GM19023 (cell line): ENCODE data around the gene OR10G4.
"Not testable (repeated sequence)": the region's sequence is repeated elsewhere in the genome, so short reads cannot be mapped to it uniquely, and the experiment has no call there.

Source experiments
- ATAC-seq: cut with Tn5 transposase; IDR thresholded peaks from one replicate; pipeline ENCODE4 v1.9.1; 2021; ENCODE audit warnings: mild to moderate bottlenecking, moderate library complexity; ENCODE audit not compliant: unreplicated experiment

Gene OR10G4

GRCh38 chr11:124012697-124013096 lies at the start of gene OR10G4:
TSS of gene OR10G4 (plus strand) at chr11:124012997. CDS start at chr11:124015575, 2,578 bp downstream.
- ATAC-seq = no peak

GRCh38 chr11:123973816-123974215 lies 39.0 kb upstream of the OR10G4 start:
- ATAC-seq = no peak

DNA sequence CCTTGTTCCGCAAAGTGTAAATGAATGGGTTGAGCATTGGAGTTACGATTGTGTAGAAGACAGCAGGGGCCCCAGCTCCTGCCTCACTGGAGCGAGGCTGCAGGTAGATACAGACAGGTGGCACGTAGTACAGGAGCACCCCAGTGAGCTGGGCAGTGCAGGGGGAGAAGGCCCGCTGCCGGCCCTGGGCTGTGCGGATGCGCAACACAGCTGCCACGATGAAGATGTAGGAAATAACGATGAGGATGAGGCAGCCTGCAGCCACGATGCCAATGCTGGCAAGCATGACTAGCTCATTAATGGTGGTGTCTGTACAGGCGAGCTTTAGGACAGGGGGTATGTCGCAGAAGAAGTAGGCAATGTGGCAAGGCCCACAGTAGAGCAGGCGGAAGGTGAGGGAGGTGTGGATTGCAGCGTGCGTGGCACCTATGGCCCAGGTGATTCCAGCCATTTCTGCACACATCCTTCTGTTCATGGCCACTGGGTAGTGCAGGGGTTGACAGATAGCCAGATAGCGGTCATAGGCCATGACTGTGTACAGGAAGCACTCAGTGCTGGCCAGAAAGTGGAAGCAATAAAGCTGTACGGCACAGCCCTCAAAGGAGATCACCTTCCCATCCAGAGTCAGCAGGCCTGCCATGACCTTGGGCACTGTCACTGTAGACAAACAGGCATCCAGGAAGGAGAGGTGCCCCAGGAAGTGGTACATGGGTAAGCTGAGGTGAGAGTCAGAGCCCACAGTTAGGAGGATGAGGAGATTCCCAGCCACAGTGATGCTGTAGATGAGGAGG lies 35.8 kb upstream of the OR10G4 start:
- no peak for ATAC-seq

DNA sequence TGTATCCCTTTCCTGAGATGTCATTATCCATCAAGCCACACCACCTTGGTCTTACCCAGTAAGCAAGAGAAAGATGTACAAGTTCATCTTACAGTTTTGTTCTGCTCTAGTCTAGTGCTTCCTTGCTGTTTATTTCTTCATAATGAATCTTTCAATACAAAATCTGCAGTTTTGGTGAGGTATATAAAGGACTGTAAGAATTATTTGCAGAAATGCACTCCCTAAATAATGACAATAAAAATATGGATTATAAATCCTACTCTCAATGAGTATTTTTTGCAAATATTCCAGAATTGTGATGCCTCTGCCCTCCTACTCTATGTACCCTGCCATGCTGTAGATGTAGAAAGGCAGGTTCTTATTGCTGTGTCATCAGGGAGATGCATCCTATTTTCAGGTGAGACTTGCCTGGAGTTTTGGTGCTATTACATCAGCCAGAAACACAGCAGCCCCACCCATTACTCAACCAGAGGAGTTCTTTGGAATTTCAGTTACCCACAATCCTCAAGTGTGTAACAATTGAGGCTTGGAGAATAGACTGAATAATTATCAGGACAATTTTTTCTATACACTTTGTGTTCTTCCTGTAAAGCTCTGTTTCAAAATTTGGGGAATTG lies 35.0 kb upstream of the OR10G4 start, which contains the start of gene OR10S1:
Gene OR10S1 (minus strand): TSS at position 51 of the 617 bp plus-strand sequence. CDS start 117 bp downstream, outside the sequence.
- no peak for ATAC-seq

DNA sequence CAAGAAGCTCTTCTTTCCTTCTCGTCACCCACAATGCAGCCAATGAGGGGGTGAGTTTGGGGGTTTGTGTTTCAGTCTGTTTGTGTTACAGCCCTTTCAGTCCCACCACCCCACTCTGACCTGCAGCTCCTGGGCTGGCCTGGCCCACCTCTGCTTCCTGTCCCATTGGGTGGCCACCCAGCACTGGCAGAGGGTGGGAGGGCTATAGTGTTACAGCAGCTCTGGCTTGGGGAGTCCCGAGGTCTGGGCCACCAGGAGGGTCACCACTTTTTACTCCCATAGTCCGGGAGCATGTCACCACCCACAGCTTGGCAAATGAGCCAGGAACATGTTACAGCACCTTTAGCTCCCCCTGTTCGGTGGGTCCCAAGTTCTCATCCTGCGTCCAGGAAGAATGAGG lies 33.5 kb upstream of the OR10G4 start:
- ATAC-seq = no peak

DNA sequence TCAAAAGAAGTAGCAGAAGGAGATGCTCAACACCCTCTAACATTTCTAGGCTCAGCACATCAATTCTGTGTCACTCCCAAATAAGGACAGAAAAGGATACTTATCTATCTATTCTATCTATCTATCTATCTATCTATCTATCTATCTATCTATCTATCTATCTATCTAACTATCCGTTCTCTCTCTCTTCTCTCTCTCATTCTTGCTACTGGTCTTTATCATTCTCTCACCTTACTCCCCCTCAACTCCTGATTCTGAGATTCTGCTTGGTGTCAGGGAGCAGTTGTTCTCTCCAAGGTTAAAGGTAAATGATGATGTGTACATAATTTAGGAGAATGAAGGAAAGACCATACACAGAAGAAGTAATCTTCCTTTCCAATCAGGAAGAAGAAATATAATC lies 17.7 kb upstream of the OR10G4 start, which contains the start of gene OR10G6:
Gene OR10G6 (minus strand): TSS at position 43 of the 400 bp plus-strand sequence. CDS start 0 bp downstream, at position 43.
- no peak for ATAC-seq

DNA sequence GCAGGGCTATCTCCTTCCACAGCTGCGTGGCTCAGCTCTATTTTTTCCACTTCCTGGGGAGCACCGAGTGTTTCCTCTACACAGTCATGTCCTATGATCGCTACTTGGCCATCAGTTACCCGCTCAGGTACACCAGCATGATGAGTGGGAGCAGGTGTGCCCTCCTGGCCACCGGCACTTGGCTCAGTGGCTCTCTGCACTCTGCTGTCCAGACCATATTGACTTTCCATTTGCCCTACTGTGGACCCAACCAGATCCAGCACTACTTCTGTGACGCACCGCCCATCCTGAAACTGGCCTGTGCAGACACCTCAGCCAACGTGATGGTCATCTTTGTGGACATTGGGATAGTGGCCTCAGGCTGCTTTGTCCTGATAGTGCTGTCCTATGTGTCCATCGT lies 3.0 kb downstream of the OR10G4 start:
- not testable (repeated sequence) for ATAC-seq

- no peak for ATAC-seq
Observed at GRCh38 chr11:124026498-124026897, 13.7 kb downstream of the OR10G4 start, which contains the start of gene OR10G8. TSS of gene OR10G8 (plus strand) at chr11:124026798. CDS start at chr11:124029623, 2,825 bp downstream.

- ATAC-seq = no peak
Observed at GRCh38 chr11:124036666-124037065, 23.9 kb downstream of the OR10G4 start.

DNA sequence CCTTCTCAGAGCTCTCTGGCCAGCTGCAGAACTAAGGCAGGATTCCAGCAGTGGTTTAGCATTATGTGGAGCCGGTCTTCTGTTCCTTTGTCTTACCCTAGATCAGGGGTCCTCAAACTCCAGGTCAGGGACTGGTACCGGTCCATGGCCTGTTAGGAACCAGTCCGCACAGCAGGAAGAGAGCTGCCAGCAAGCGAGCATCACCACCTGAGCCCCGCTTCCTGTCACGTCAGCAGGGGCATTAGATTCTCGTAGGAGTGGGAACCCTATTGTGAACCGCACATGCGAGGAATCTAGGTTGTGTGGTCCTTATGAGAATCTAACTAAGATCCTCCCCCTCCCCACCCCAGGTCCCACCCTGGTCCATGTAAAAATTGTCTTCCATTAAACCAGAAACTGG lies 26.8 kb downstream of the OR10G4 start:
- ATAC-seq = no peak

DNA sequence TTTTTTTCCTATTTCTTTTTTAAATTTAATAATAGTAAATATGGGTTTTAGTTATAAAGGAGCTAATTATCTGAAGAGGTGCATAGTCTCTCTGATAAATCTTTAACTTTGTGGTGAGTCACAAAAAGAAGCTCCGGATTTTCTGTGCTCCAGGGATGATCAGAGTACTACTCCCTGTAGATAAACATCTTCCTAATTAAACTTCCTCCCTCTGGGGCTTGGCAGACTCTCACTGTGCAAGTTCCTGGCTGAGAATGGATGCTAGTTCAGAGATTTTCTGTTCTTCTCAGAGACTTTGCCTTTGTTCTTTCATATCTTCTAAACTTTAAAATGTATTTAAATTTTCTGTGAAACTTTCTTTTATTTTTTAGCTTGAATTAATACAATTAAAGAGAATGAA lies 28.5 kb downstream of the OR10G4 start, which contains the start of gene OR10G7:
Gene OR10G7 (minus strand): TSS at position 72 of the 400 bp plus-strand sequence. CDS start 2,324 bp downstream, outside the sequence.
- no peak for ATAC-seq

- ATAC-seq = no peak
Observed at GRCh38 chr11:124043420-124043819, 30.6 kb downstream of the OR10G4 start.

DNA sequence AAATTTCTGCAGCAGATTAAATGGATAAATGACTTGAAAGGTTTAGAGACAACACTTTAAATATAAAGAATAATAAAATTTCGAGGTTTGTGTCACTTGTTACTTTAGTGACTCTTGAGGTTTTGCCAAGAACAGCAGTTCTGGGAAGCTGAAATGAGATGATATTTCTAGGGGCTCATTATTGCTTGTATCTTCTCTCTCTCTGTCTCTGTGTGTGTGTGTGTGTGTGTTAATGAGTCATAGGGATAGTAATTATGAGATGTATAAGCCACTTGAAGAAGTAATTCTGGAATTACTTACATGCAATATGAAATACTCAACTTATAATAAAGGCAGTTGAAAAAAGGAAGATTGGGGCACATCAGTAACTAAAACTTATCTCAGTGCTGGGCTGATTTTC lies 38.0 kb downstream of the OR10G4 start:
- ATAC-seq = no peak

DNA sequence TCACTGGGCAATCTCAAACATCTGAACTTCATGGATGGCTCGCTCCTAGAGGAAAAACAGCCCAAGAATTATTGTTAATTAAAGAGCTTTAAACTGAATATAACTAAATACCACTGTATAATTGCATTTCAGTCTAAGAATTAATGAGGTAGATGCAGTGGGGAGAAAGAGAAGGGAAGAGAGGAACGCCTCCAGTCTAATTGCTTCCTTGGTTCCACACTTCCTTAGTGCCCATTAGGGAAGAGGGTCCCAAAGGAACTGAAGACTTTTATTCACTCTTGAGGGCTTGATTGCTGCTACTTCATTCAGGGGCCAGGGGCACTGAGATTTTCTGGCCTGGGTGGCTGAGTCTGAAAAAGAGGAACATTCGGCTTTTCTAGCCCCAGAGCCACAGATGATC lies 40.2 kb downstream of the OR10G4 start:
- no peak for ATAC-seq
